NCI-H1048 (cell line): ENCODE data around the gene DOLK.

Experiments
- DNase-seq: peaks from one replicate; lab custom pipeline; 2025; lab: John Stamatoyannopoulos, UW

DOLK gene

GRCh38 chr9:128933731-128934130, 13.7 kb downstream of the DOLK start:
- DNase-seq, result no peak

GRCh38 chr9:128929560-128929959, 17.8 kb downstream of the DOLK start:
- no peak for DNase-seq

GRCh38 chr9:128928624-128929023, 18.8 kb downstream of the DOLK start:
- DNase-seq, result no peak

- no peak for DNase-seq
These were observed 19.5 kb downstream of the DOLK start for GRCh38 chr9:128927731-128928411.

GRCh38 chr9:128923493-128923883, 23.9 kb downstream of the DOLK start:
- DNase-seq, result no peak

GRCh38 chr9:128921881-128922763, 25.3 kb downstream of the DOLK start:
- no peak for DNase-seq

- DNase-seq, result no peak
These were observed 26.9 kb downstream of the DOLK start, which contains the start of gene PHYHD1 for GRCh38 chr9:128920381-128921058. PHYHD1 (plus strand) TSS chr9:128920982; CDS start chr9:128922324, 1,342 bp downstream.

GRCh38 chr9:128919402-128920089, 27.9 kb downstream of the DOLK start:
- DNase-seq, result no peak

- DNase-seq, result no peak
These were observed 28.5 kb downstream of the DOLK start for GRCh38 chr9:128918921-128919320.

GRCh38 chr9:128917151-128917849, 30.1 kb downstream of the DOLK start:
- no peak for DNase-seq

GRCh38 chr9:128916745-128917144, 30.7 kb downstream of the DOLK start:
- DNase-seq, result no peak

- no peak for DNase-seq
These were observed 31.2 kb downstream of the DOLK start for GRCh38 chr9:128916204-128916603.

- no peak for DNase-seq
These were observed 33.2 kb downstream of the DOLK start for GRCh38 chr9:128913995-128914772.

- no peak for DNase-seq
These were observed 34.1 kb downstream of the DOLK start for GRCh38 chr9:128913048-128913900.

- DNase-seq, result no peak
These were observed 35.0 kb downstream of the DOLK start for GRCh38 chr9:128912270-128912853.

- no peak for DNase-seq
These were observed 35.8 kb downstream of the DOLK start for GRCh38 chr9:128911529-128912035.

GRCh38 chr9:128910906-128911305, 36.5 kb downstream of the DOLK start:
- no peak for DNase-seq

- no peak for DNase-seq
These were observed 37.5 kb downstream of the DOLK start for GRCh38 chr9:128909859-128910258.

- DNase-seq, result no peak
These were observed 39.0 kb downstream of the DOLK start for GRCh38 chr9:128908372-128908771.
